ENCODE measurements around the gene ACMSD.
"Not testable (repeated sequence)": the region's sequence is repeated elsewhere in the genome, so short reads cannot be mapped to it uniquely, and the experiment has no call there.

The ACMSD gene

GRCh38 chr2:134800341-134800740 lies 38.1 kb upstream of the ACMSD start:
- DNase-seq (ENCODE audit: low read depth), result no peak
- no peak for TF ChIP-seq CTCF (IDR thresholded peaks at IDR 0.05; ENCODE audit: control insufficient read depth, extremely low read depth, insufficient read depth)
- H3K4me3 ChIP-seq (ENCODE audit: low read depth, low read length), result no peak overlapping the region

GRCh38 chr2:134803609-134804405 lies 34.6 kb upstream of the ACMSD start:
- H3K4me3 ChIP-seq (ENCODE audit: low read depth, low read length); DNase-seq (ENCODE audit: low read depth): not testable (repeated sequence)

GRCh38 chr2:134815741-134816140 lies 22.7 kb upstream of the ACMSD start:
- TF ChIP-seq CTCF (IDR thresholded peaks at IDR 0.05; ENCODE audit: control insufficient read depth, extremely low read depth, insufficient read depth), result no peak
- DNase-seq (ENCODE audit: low read depth), result peak; percentile 82
- H3K4me3 ChIP-seq (ENCODE audit: low read depth, low read length), result no peak overlapping the region

GRCh38 chr2:134818321-134818720 lies 20.1 kb upstream of the ACMSD start:
- TF ChIP-seq CTCF (IDR thresholded peaks at IDR 0.05; ENCODE audit: control insufficient read depth, extremely low read depth, insufficient read depth), result no peak
- no peak overlapping the region for H3K4me3 ChIP-seq (ENCODE audit: low read depth, low read length)
- no peak for DNase-seq (ENCODE audit: low read depth)

GRCh38 chr2:134819334-134819733 lies 19.1 kb upstream of the ACMSD start:
- H3K4me3 ChIP-seq (ENCODE audit: low read depth, low read length), result no peak overlapping the region
- no peak for TF ChIP-seq CTCF (IDR thresholded peaks at IDR 0.05; ENCODE audit: control insufficient read depth, extremely low read depth, insufficient read depth)
- no peak for DNase-seq (ENCODE audit: low read depth)

- no peak for TF ChIP-seq CTCF (IDR thresholded peaks at IDR 0.05; ENCODE audit: control insufficient read depth, extremely low read depth, insufficient read depth)
- DNase-seq (ENCODE audit: low read depth), result no peak
- H3K4me3 ChIP-seq (ENCODE audit: low read depth, low read length), result no peak overlapping the region
These were observed 15.0 kb upstream of the ACMSD start for GRCh38 chr2:134823431-134823830.

- H3K4me3 ChIP-seq (ENCODE audit: low read depth, low read length), result no peak overlapping the region
- no peak for DNase-seq (ENCODE audit: low read depth)
- no peak for TF ChIP-seq CTCF (IDR thresholded peaks at IDR 0.05; ENCODE audit: control insufficient read depth, extremely low read depth, insufficient read depth)
These were observed 14.6 kb upstream of the ACMSD start for GRCh38 chr2:134823832-134824231.

GRCh38 chr2:134825716-134826115 lies 12.7 kb upstream of the ACMSD start:
- not testable (repeated sequence) for H3K4me3 ChIP-seq (ENCODE audit: low read depth, low read length); DNase-seq (ENCODE audit: low read depth)

Measured in LNCaP clone FGC (cell line).